Activated T-cell treated with anti-CD3 and anti-CD28 coated beads for 24 hours (primary cell): ENCODE results near the gene PRG2.

Experiments used
- DNase-seq: peaks from one replicate; pipeline ENCODE4 v3.0.0-alpha.2; 2020; ENCODE audit warnings: low read depth

Gene PRG2

DNA sequence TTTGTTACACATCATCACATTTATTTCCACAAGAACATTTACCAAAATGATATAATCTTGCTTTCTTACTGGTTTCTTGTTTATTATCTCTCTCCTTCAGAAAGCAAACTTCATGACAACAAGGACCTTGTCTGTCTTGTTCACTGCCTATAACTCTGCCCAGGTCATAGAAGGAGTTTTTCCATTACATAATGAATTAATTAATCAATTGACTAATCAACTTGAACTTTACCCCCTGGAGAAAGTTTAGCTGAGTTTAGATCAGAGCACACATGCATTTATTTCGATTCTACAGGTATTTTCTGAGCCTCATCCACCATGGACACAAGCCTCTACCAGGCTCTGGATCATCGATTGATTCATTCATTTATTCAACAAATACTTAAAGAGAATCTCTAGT is 6.3 kb upstream of the PRG2 start:
- DNase-seq = no peak

DNA sequence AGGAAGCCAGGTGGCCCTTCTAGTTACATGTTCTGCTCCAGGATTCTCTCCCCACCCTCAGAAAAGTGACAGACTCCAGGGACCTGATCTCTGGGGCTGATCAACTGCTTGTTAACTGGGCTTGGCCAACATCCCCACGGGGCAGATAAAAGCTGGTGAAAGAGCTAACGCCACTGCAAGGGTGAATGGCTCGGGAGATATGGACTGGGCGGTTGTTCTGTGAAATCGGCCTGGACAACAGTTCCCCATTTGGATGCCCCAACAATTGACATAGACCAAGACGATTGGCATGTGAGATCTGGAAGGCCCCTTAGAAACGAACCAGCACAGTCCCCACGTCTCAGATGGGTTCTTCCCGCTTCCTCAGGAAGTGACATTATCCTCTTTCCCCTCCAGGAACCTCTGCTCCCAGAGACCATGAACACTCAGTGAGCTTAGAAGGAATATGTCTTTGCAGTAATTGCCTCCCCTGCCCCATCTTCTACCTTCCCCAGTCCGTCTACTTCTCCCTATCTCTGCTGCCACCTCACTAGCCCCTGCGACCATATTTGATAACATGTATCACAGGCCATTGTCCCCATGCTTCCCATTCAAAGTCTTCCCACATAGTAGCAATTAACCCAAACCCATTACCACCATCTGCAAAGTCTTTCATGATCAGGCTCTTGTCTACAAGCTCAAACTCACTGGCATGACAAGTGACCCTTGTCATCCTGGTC is 5.6 kb upstream of the PRG2 start:
- DNase-seq = no peak

DNA sequence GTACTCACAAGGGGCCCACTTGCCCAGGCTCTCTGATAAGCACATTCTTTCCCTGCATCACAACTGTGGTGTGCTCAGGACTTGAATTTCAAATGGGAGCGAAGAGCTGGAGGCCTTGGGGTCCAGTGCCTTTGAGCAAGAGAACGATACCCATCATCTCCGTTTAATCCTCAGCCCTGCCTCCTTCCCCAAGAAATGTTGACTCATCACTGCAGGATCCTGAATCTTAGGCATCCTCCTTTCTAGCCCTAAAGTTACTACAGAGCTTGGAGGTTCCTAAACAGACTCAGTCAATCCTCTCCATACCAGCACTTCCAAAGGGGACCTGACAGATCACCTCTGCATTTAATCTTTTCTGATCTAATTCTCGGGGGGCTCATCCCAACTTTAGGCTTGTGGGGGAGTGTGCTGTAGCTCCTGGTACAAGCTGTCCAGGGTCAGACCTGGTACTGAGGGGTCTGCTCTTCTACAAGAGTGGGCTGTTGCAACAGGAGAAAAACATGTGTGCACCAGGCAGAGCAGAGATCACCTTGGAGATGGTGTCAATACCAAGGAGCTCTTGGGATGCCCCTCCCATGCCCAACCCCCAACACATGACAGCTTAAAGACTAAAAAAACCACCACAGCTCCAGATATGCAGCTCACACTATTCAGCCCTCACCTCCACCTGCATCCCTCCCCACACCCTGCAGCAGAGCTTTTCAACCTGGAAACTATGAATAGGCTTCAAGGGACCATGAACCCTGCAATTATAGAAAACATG is 3.9 kb upstream of the PRG2 start:
- no peak for DNase-seq

DNA sequence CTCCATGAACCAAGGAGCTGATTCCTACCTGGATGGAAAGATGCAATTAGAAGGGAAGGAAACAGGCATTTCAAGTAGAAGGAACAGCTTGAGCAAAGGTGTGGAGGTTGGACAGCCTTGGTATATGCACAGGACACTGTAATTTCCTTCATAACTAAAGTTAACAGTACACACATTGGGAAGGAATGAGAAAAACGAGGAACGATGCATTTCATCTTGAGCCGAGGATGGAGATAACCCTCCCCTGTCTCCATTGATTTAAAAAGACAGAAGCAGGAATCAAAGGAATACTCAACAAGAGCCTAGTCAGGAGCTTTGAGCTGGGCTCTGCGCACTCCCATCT is 2.3 kb upstream of the PRG2 start:
- DNase-seq = no peak

DNA sequence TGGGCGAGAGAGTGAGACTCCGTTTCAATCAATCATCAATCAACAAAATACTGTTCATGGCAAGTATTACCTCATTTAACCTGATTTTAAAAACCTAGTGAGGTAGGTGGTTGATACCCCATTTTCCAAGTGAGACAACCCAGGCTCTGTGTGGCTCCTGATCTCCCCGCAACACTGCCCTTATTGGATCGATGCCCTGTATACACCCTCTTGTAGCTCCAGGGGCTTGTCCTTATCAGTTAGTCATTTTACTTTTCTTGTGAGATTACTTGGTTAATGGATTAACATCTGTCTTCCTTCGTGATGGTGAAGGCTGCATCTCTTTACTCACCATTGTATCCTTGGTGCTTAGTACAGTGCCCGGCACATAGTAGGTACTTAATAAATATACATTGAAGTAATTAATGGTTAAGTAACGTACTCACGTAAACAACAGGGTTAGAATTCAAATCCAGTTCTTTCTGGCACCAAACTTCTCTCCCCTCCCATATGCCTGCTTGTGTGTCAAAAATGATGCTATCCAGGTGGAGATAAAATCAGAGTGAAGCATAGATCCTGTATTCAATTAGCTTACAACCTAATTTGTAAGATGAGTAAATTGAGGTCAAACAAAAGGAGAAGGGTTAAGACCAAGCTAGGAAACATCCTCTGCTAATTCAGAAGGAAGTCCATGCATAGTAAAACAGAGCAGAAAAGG is 1.8 kb upstream of the PRG2 start:
- no peak for DNase-seq

DNA sequence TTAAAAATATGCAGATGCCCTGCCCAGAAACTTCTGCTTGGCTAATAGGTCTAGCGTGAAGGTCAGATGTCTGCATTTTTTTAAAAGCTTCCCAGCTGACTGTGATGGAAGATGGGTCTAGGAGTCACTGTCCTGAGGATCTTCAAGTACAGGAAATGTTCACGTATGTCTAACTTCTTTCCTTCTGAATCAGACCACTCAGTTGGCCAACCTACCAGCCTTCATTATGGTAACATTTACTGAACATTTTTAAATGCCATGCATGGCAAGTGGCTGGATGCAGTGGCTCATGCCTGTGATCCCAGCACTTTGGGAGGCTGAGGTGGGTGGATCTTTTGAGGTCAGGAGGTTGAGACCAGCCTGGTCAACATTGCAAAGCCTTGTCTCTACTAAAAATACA is 1.1 kb upstream of the PRG2 start:
- no peak for DNase-seq

DNA sequence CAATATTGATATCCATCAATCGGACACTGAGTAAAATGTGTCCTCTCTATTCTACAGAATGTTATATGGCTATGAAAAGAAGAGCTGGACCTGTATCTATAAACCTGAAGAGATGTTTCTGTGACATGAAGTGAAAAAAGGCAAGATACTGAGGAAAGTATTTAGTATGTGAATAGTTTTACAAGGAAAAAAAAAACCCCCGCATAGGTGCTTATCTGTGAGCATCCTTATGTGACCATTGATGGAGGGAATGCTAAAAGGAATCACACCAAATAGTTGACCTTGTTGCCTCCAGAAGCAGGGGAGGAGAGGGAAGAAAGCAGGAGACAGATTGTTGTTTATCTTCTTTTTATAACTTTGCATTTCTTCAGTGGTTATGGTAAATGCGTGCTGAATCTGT is 661 bp upstream of the PRG2 start:
- no peak for DNase-seq

DNA sequence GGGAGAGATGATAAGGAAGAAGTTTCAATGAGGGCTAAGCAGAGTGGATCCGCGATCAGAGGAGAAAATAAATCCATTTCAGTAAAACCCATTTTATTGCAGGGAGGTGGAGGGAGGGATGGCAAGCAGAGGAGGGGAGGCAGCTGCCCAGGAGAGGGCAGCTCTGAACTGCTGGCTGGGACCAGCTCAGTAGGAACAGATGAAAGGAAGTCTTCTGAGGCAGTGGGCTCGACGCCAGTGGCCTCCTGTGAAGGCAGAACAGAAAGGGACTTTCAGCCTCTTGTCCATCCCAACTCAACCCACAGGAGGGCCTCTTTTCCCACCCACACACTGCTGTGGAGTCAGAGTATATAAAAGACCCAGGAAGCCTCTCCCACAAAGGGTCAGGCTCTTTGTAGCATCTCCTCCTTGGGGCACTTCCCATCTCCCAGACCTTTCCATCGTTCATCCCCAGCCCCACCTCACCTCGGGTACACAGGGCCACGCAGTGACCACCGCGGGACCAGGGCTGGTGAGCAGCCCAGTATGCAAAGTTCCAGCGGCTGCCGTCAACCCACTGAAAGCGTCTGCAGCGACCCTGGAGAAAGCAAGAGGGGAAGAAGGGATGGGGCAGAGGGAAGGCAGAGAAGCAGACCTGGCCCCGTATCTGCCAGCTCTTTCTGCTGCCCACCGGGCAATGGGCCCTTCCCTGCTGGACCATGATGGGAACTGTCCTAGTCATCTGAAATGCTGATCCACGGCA is 3.0 kb downstream of the PRG2 start:
- DNase-seq = no peak

DNA sequence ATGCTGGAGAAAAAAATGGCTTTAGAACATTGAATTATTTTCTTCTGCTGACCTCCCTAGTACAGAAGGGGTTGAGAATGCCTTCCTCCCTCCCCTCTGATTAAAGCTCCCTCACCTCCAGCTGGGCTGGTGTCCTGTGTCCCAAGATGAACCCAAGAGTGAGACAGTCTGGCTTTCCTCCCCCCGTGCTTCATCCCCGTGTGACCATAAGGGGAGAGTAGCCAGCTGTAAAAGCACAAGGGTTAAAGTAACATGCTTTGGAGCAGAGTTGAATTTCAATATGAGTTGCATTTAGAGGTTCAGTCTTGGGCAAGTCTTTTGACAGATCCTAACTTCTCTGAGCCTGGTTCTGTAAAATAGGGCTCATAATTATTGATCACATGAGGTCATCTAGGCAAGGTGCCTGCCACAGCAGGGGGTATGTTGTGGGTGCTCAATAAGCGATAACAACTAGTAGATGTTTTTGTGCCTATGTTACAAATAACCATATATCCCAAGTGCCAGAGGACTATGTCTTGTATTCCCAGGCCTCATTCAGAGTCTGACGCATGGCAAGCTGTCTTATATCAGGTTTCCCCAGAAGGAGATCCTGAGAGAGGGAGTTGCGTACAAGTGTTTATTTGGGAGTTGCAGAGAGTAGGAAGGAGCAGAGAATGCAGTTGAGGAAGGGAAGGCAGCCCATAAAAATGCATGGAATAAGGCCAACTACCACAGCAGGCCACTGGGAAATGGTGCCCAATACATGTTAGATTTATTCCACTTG is 4.1 kb downstream of the PRG2 start:
- no peak for DNase-seq

DNA sequence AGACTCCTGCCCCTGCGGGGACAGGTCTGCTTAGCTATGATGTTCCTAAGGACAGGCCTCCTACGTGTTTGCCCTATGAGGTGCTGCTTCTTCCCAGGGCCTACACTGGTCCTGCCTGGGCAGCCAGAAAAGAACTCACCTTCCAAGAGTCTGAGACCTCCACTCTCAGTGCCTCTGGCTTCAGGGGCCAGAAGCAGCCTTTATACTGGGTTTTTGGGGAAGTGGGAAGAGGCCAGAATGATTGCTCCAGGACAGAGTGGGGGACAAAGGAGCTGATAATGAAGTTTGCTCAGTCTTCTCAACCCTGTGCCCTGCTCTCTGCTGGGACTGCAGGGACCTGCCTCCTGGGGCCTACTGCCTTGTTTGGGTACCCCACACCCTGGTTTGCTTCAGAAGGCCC is 9.5 kb downstream of the PRG2 start, which contains the start of gene PRG3:
PRG3 (minus strand) TSS at position 176 of the 400 bp plus-strand sequence. CDS start 442 bp downstream, outside the sequence.
- DNase-seq = no peak

DNA sequence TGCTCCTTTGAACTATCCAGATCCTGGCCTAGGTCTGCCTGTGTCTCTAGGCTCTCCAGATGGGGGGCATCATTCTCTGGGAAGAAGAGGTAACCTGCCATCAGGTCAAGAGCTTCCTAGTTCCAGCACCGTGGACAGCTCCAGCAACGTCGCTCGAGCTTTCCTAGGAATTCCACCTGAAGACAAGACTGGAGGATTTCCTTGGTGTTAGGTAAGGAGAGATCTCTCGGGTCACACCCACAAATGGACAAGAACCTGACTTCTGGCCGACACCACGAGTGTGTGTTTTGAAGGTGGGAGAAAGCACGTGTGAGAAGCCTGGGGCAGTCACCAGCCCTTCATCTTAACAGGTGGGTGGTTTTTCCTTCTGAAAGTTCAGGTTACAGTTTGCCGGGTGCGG is 10.7 kb downstream of the PRG2 start:
- DNase-seq = no peak

DNA sequence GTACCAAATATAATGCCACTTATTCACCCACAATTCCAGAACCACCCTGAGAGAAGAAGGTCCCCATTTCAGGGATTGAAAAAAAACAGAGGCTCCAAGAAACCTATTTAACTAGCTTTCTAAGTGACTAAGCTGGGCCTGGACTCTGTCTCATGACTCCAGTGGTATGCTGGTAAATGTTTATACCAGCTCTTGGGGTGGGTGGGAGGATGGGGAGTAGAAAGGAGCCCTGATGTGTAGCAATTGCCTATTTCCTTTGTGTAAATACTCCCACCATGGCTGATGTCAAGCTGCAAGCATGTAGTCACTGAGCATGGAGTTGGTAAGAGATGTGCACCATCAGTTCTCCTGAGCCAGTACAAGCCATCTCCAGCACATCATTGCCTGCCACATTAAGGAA is 12.3 kb downstream of the PRG2 start:
- DNase-seq = no peak

DNA sequence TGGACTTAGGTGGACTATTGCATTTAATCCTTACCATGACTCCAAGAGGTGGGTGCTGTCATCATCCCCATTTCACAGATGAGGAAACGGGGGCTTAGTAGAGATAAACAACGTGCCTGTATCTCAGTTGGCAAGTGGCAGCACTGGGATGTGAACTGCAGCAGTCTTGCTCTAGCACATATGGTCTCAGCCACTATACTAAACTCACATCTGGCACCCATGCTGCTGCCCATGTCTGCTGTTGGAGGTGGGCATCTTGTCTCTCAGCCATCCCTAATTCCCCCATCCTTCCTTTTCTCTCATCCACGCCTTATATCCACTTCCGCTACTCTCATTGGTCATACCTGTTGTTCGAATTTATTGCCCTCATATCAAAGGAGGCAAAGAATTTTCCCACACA is 13.3 kb downstream of the PRG2 start:
- no peak for DNase-seq

DNA sequence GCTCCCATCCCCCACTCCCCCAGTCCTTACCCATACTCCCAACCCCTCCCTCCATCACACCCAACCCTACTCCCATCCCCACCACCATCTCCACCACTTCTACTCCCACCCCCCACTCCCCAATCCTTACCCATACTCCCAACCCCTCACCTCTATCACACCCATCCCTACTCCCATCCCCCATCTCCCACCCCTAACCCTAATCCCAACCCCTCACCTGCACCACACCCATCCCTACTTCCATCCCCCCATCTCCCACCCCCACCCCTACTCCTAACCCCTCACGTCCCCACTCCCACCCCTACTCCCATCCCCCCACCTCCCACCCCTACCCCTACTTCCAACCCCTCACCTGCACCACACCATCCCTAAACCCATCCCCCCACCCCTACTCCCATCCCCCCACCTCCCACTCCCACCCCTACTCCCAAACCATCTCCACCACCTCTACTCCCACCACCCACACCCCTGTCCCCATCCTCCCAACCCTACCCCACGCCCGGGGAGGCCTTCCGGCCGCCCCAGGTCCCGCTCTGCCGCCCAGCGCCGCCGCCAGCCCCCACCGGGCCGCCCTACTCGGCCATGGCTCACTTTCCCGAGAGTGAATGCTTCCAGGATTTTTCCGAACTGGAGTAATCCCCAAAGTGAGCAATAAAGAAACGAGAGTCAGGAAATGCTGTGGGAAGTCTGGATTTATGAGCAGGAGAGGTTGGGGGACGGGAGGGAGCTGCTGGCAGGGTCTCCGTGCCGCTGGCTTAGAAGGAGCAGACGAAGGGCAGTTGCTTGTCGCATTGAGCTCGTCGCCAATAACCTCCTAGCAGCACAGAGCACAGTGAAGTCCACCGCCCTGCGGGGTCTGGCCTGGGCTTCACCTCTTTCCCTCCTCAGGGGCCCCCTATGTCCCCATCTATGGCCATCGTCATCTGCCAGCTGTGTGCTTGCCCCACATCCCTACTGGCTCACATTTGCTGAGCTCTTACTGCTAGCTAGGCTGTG is 14.1 kb downstream of the PRG2 start:
- no peak for DNase-seq

DNA sequence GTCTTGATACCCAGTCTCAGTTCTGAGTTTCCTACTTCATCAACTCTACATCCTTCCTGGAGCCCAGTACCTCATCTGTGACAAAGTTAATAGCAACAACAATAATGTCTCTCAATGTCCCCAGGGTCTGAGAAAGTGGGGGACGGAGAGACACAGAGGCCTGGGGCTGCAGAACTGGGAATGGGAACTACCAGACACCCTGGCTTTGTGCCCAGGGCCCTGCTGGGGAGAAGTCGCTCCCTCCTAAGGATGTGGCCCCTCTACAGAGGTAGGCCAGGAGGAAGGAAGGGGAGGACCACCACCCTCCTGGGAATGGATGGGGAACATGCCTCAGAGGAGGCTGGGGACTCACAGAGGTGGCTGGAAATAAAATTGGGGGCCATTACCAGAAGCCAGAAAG is 15.0 kb downstream of the PRG2 start:
- no peak for DNase-seq

DNA sequence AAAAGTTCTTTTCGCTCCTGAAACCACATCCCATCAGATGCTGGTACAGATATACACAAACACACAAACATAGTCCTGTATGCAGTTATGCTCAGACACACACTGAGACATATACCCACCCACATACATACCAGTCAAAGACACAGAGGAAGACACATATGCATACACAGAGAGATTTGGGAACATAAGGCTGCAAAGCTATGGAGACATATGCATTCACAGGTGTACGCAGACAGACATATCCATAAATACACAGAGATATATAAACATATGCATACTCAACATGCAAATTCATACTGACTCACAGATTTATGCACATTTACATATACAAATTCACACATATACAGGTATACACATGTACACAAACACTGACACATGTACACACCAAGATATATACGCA is 15.5 kb downstream of the PRG2 start:
- DNase-seq = no peak

DNA sequence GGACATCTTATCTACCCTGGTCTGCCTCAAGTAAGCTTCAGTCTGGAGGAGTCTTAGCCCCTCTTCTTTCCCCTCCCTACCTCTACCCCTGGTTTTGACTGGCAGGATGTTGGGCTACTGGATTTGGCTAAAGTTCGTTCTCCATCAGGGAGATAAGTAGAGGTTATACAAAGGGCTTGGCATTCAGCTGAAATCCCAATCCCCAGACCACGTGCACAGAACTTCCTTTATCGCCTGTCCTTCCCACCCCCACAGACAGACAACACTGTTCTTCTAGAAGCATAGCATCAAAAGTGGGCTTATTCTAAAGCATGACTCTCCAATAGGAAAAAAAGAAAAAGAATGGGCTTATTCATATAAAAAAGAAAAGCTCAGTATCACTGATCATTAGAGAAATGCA is 17.3 kb downstream of the PRG2 start:
- no peak for DNase-seq

DNA sequence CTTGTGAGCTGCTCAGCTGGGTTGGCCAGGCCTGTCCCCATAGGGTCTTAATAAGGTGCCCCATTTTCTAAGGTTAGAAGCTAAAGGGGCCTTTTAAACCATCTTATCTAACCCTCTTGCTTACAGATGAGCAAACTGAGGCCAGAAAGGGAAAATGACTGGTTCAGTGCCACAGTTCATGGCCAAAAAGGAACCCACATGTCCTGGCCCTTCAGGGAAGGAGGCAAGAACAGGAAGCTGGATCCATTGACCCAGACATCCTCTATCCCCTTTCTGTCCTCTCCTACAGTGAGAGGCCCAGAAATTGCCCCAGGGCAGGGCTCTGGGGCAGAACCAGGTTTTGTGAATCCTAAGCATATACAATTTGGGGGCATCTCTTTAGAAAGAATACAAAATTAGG is 19.5 kb downstream of the PRG2 start:
- DNase-seq = no peak

DNA sequence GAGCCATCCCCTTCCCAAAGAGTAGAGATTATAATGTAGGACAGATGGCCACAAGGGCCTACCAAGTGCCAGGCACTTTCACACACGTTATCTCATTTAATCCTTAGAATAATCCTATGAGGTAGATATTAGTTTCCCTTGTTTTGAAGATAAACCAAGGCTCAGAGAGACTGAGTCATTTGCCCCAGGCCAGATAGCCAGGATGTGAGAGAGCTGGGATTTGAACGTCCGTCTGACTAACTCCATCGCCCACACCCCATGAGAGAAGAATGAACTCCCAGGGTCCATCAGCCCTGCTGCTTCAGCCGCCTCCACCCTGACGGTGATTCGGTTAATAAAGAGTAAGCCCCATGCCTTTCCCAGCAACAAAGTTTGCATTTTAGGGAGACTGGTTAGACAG is 20.2 kb downstream of the PRG2 start:
- no peak for DNase-seq

DNA sequence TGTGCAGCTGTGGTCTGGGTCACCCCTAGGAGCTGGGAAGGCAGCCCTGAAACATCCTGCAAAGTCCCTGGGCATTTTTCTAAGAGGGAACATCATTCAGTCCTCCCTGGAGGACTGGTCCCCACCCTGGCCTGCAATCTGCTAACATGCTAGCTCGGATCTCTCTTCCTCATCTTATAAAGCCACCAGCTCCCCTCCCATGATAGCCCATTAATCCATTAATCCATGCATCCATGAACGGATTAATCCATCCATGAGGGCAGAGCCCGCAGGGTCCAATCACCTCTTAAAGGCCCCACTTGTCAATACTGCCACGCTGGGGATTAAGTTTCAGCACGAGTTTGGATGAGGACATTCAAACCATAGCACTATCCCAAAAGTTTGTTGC is 21.6 kb downstream of the PRG2 start:
- DNase-seq = no peak
